K562 (cell line): ENCODE data around the gene IGDCC3. TPM values are rescaled to one million over a fixed set of nuclear protein-coding genes. Genes with fewer than 3 reads are reported as not detected.

ENCODE experiments used
- polyA plus RNA-seq, 8 experiments: library from polyadenylated mRNA; depleted of rRNA in 4 of 8; stranded (reverse) in 5 of 8; unstranded in 3 of 8; fragments of >200 nt; fragmentation: Nextera tagmentation in 2 of 8; fragmentation: Illumina TruSeq in 1 of 8; extraction: Ambion mirVana in 2 of 8; extraction: Trizol in 1 of 8; gene quantifications; 2 replicates each; pipeline versions ENCODE4 v1.2.1 to v1.2.3, GENCODE V29; 2011 to 2014; ENCODE audit warnings: inconsistent platforms in 1 of 8, missing spikeins in 1 of 8
- total RNA-seq, 7 experiments: library from RNA; depleted of rRNA in 6 of 7; stranded (reverse); fragments of >200 nt in 6 of 7; fragmentation: Illumina TruSeq in 2 of 7; extraction: Trizol in 2 of 7; gene quantifications; 2 replicates each; pipeline versions ENCODE4 v1.2.1 to v1.2.3, GENCODE V29; 2011 to 2021; ENCODE audit warnings: low replicate concordance in 1 of 7
- TF ChIP-seq, protein P1 (sequence below): fragments of 250-450 bp; sonication (Bioruptor Pico); IDR thresholded peaks from 2 replicates; pipeline ENCODE4 v1.4.0; 2020; ENCODE audit warnings: mild to moderate bottlenecking
- TF ChIP-seq, protein P2 (sequence below): sonication (generic); formaldehyde crosslinking; IDR thresholded peaks from 2 replicates; pipeline ENCODE4 v1.8.0; 2022; ENCODE audit warnings: mild to moderate bottlenecking, missing genetic modification reagents
- TF ChIP-seq, protein P3 (sequence below), 2 experiments: IDR thresholded peaks; 2 replicates each; pipeline ENCODE4 v1.6.1; 2011; ENCODE audit warnings: borderline replicate concordance in 1 of 2, control low read depth in 1 of 2, low read depth in 1 of 2, low read length in 1 of 2, mild to moderate bottlenecking in 1 of 2, mixed read lengths in 1 of 2, moderate library complexity in 1 of 2; ENCODE audit not compliant: insufficient read depth in 1 of 2, insufficient read length in 1 of 2, poor library complexity in 1 of 2, severe bottlenecking in 1 of 2; ENCODE audit errors: extremely low read depth in 1 of 2
- TF ChIP-seq, protein P4 (sequence below): sonication (generic); formaldehyde crosslinking; IDR thresholded peaks from 2 replicates; pipeline ENCODE4 v1.8.1; 2022; ENCODE audit warnings: missing genetic modification reagents

Gene IGDCC3
- total and polyA plus RNA-seq, 9 of the 15 experiments (the other 6 are each of a cell fraction or from before 2014, with no cell fraction given) = not detected

DNA sequence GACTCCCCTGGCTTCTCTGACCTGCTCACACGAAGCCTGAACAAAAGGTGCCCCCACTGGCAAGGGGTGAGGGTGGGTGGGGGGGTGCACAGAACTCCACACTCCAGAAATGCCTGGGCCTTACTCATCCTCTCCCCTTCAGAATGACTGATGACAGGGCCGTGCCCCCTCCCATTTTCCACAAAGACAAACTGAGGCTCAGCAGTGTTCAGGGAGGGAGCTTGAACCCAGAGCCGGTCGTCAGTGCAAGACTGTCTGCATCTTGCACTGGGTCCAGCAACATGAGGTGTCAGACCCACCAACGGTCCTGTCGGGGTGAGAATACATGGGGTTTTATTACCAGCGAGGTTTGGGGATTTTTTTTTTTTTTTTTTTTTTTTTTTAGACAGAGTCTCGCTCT lies 15.3 kb downstream of the IGDCC3 start (continued):
- TF ChIP-seq, protein P1, sequence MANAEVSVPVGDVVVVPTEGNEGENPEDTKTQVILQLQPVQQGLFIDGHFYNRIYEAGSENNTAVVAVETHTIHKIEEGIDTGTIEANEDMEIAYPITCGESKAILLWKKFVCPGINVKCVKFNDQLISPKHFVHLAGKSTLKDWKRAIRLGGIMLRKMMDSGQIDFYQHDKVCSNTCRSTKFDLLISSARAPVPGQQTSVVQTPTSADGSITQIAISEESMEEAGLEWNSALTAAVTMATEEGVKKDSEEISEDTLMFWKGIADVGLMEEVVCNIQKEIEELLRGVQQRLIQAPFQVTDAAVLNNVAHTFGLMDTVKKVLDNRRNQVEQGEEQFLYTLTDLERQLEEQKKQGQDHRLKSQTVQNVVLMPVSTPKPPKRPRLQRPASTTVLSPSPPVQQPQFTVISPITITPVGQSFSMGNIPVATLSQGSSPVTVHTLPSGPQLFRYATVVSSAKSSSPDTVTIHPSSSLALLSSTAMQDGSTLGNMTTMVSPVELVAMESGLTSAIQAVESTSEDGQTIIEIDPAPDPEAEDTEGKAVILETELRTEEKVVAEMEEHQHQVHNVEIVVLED (CRISPR knock-in tag) = no peak
- TF ChIP-seq, protein P2, sequence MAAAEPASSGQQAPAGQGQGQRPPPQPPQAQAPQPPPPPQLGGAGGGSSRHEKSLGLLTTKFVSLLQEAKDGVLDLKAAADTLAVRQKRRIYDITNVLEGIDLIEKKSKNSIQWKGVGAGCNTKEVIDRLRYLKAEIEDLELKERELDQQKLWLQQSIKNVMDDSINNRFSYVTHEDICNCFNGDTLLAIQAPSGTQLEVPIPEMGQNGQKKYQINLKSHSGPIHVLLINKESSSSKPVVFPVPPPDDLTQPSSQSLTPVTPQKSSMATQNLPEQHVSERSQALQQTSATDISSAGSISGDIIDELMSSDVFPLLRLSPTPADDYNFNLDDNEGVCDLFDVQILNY (CRISPR knock-in tag) = no peak
- TF ChIP-seq, protein P3, sequence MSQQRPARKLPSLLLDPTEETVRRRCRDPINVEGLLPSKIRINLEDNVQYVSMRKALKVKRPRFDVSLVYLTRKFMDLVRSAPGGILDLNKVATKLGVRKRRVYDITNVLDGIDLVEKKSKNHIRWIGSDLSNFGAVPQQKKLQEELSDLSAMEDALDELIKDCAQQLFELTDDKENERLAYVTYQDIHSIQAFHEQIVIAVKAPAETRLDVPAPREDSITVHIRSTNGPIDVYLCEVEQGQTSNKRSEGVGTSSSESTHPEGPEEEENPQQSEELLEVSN (IDR thresholded peaks at IDR 0.05; ENCODE audit: borderline replicate concordance in 1 of 2, extremely low read depth in 1 of 2, insufficient read depth in 1 of 2, insufficient read length in 1 of 2, low read depth in 1 of 2, low read length in 1 of 2, poor library complexity in 1 of 2, severe bottlenecking in 1 of 2) = no peak
- TF ChIP-seq, protein P4, sequence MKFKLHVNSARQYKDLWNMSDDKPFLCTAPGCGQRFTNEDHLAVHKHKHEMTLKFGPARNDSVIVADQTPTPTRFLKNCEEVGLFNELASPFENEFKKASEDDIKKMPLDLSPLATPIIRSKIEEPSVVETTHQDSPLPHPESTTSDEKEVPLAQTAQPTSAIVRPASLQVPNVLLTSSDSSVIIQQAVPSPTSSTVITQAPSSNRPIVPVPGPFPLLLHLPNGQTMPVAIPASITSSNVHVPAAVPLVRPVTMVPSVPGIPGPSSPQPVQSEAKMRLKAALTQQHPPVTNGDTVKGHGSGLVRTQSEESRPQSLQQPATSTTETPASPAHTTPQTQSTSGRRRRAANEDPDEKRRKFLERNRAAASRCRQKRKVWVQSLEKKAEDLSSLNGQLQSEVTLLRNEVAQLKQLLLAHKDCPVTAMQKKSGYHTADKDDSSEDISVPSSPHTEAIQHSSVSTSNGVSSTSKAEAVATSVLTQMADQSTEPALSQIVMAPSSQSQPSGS (CRISPR knock-in tag) = no peak
